MM.1S (cell line): ENCODE results near the gene EAPP.
"Not testable (repeated sequence)": the region's sequence is repeated elsewhere in the genome, so short reads cannot be mapped to it uniquely, and the experiment has no call there.

Experiments used
- CTCF ChIP-seq: fragments of 300-600 bp; sonication (generic); IDR thresholded peaks from 2 replicates; pipeline ENCODE4 v1.5.1; 2016; ENCODE audit warnings: antibody characterized with exemption, low read length, mixed read lengths
- EZH2 ChIP-seq: fragments of 300-600 bp; sonication (generic); optimal IDR thresholded peaks from 2 replicates; pipeline ENCODE3; 2017; ENCODE audit warnings: low read depth, mild to moderate bottlenecking, antibody characterized with exemption, low read length, mixed read lengths
- EZH2phosphoT487 ChIP-seq: fragments of 300-600 bp; sonication (generic); IDR thresholded peaks from 2 replicates; pipeline ENCODE4 v1.6.1; 2018; ENCODE audit warnings: antibody characterized with exemption, low read length

GRCh38 chr14:34476036-34476435 lies 63.5 kb downstream of the EAPP start:
- not testable (repeated sequence) for TF ChIP-seq EZH2, CTCF, EZH2phosphoT487
